ENCODE data around the gene GOLIM4. TPM values are rescaled to one million over a fixed set of nuclear protein-coding genes. Genes with fewer than 3 reads are reported as not detected.

The GOLIM4 gene
- total and polyA plus RNA-seq, 4 donors: 17.9 to 47.9 (median 32.7) TPM

- no peaks in the 10 kb centered on the region for H3K36me3 ChIP-seq (ENCODE audit: control insufficient read depth in 4 of 4, insufficient read depth in 3 of 4, low read depth in 1 of 4, low read length in 3 of 4)
- no peak overlapping the region for H3K9ac ChIP-seq (ENCODE audit: low read depth in 1 of 2, low read length in 2 of 2)
- H3K27ac ChIP-seq (ENCODE audit: low read depth in 1 of 2, low read length in 2 of 2): no peak overlapping the region
- H3K4me1 ChIP-seq (ENCODE audit: control insufficient read depth in 4 of 4, insufficient read depth in 4 of 4, low read length in 3 of 4): peaks cover 2 to 34% (median 10%) of the 10 kb centered on the region in 4 donors
- no peak overlapping the region for H3K4me3 ChIP-seq (ENCODE audit: low read depth in 1 of 3, low read length in 3 of 3)
- DNase-seq (ENCODE audit: low spot score): no peak
- TF ChIP-seq NR2F2 (IDR thresholded peaks at IDR 0.05): no peak
- TF ChIP-seq SP1 (IDR thresholded peaks at IDR 0.05): no peak
- TF ChIP-seq CTCF (IDR thresholded peaks at IDR 0.05; ENCODE audit: low read depth, low read length, missing input control): no peak
- TF ChIP-seq FOXA2 (IDR thresholded peaks at IDR 0.05): no peak
- TF ChIP-seq JUND (IDR thresholded peaks at IDR 0.05): no peak
- TF ChIP-seq TAF1 (conservative IDR thresholded peaks at IDR 0.05): no peak
- no peak for TF ChIP-seq MAX (IDR thresholded peaks at IDR 0.05)
- no peak for TF ChIP-seq FOXA1 (IDR thresholded peaks at IDR 0.05)
- no peak for TF ChIP-seq EGR1 (IDR thresholded peaks at IDR 0.05; ENCODE audit: low read depth in 2 of 2)
- TF ChIP-seq ATF3 (IDR thresholded peaks at IDR 0.05): no peak
- no peak for TF ChIP-seq RAD21 (IDR thresholded peaks at IDR 0.05)
- no peak for TF ChIP-seq HNF4A (conservative IDR thresholded peaks at IDR 0.05)
- TF ChIP-seq RXRA (IDR thresholded peaks at IDR 0.05): no peak
- TF ChIP-seq ZBTB33 (IDR thresholded peaks at IDR 0.05): no peak
- no peak for TF ChIP-seq HNF4G (IDR thresholded peaks at IDR 0.05)
- no peak for TF ChIP-seq GABPA (IDR thresholded peaks at IDR 0.05 in 1 of 2, conservative IDR thresholded peaks at IDR 0.05 in 1 of 2)
- no peak for TF ChIP-seq YY1 (IDR thresholded peaks at IDR 0.05)
- no peaks in the 10 kb centered on the region for H3K27me3 ChIP-seq (ENCODE audit: control insufficient read depth in 4 of 4, insufficient read depth in 4 of 4, low read length in 3 of 4)
- H3K9me3 ChIP-seq (ENCODE audit: control insufficient read depth in 4 of 4, low read length in 3 of 4): no peaks in the 10 kb centered on the region
Observed at GRCh38 chr3:168051070-168051469, 44.7 kb downstream of the GOLIM4 start.

- DNase-seq (ENCODE audit: low spot score): no peak
- Histone ChIP-seq H3K27ac (ENCODE audit: low read depth in 1 of 2, low read length in 2 of 2) (peak overlapping the region; percentile 61 to 77), H3K27me3 (ENCODE audit: control insufficient read depth in 4 of 4, insufficient read depth in 4 of 4, low read length in 3 of 4) (no peaks in the 10 kb centered on the region), H3K4me3 (ENCODE audit: low read depth in 1 of 3, low read length in 3 of 3) (no peak overlapping the region), H3K36me3 (ENCODE audit: control insufficient read depth in 4 of 4, insufficient read depth in 3 of 4, low read depth in 1 of 4, low read length in 3 of 4) (no peaks in the 10 kb centered on the region), H3K9me3 (ENCODE audit: control insufficient read depth in 4 of 4, low read length in 3 of 4) (no peaks in the 10 kb centered on the region), H3K4me1 (ENCODE audit: control insufficient read depth in 4 of 4, insufficient read depth in 4 of 4, low read length in 3 of 4) (peaks cover 0 to 29% (median 10%) of the 10 kb centered on the region in 4 donors), H3K9ac (ENCODE audit: low read depth in 1 of 2, low read length in 2 of 2) (no peak overlapping the region)
- 56% methylated on average over 6 of the region's 6 CpGs for WGBS
- TF ChIP-seq NR2F2 (IDR thresholded peaks at IDR 0.05) (no peak), HNF4G (IDR thresholded peaks at IDR 0.05) (no peak), RXRA (IDR thresholded peaks at IDR 0.05) (no peak), JUND (IDR thresholded peaks at IDR 0.05) (peak; percentile 59 to 77), GABPA (IDR thresholded peaks at IDR 0.05 in 1 of 2, conservative IDR thresholded peaks at IDR 0.05 in 1 of 2) (no peak), ZBTB33 (IDR thresholded peaks at IDR 0.05) (no peak), SP1 (IDR thresholded peaks at IDR 0.05) (no peak), YY1 (IDR thresholded peaks at IDR 0.05) (peak; percentile 41)
Observed at GRCh38 chr3:168049367-168049974, 46.3 kb downstream of the GOLIM4 start.

Data from liver (tissue), 9 donors.